ENCODE data around the gene IRF4. TPM values are rescaled to one million over a fixed set of nuclear protein-coding genes. Genes with fewer than 3 reads are reported as not detected.

IRF4 gene
- polyA plus RNA-seq, 1 experiment = not detected

GRCh38 chr6:351011-351866 is 40.3 kb upstream of the IRF4 start:
- ChIA-PET CTCF (no interaction called here), POLR2A (no interaction called here)
- peaks cover 3% of the 10 kb centered on the region; the same call in 1 of the 2 replicates for H3K36me3 ChIP-seq (ENCODE audit: control insufficient read depth, insufficient read depth, low read length)
- no peaks in the 10 kb centered on the region for H3K27me3 ChIP-seq (ENCODE audit: control insufficient read depth, insufficient read depth, low read length)
- no peak for DNase-seq (ENCODE audit: low read depth)
- no peak overlapping the region for H3K4me3 ChIP-seq (ENCODE audit: low read depth, low read length)
- TF ChIP-seq CTCF (IDR thresholded peaks at IDR 0.05; ENCODE audit: insufficient read depth, low read depth, low read length) = no peak

- ChIA-PET CTCF (no interaction called here), POLR2A (no interaction called here)
- Histone ChIP-seq H3K4me3 (ENCODE audit: low read depth, low read length) (no peak overlapping the region), H3K27me3 (ENCODE audit: control insufficient read depth, insufficient read depth, low read length) (no peaks in the 10 kb centered on the region), H3K36me3 (ENCODE audit: control insufficient read depth, insufficient read depth, low read length) (peaks cover 3% of the 10 kb centered on the region; the same call in 1 of the 2 replicates)
- DNase-seq (ENCODE audit: low read depth) = no peak
- TF ChIP-seq CTCF (IDR thresholded peaks at IDR 0.05; ENCODE audit: insufficient read depth, low read depth, low read length) = no peak
Observed at GRCh38 chr6:351867-352289, 39.7 kb upstream of the IRF4 start.

- Histone ChIP-seq H3K27me3 (ENCODE audit: control insufficient read depth, insufficient read depth, low read length) (no peaks in the 10 kb centered on the region), H3K4me3 (ENCODE audit: low read depth, low read length) (no peak overlapping the region), H3K36me3 (ENCODE audit: control insufficient read depth, insufficient read depth, low read length) (peaks cover 3% of the 10 kb centered on the region; the same call in 1 of the 2 replicates)
- no peak for TF ChIP-seq CTCF (IDR thresholded peaks at IDR 0.05; ENCODE audit: insufficient read depth, low read depth, low read length)
- ChIA-PET CTCF (interaction anchor here (1.6 kb wide), 1 partner anchor 9 kb away, joined by 6 read pairs; no protein-coding TSS in a partner anchor), POLR2A (no interaction called here)
- no peak for DNase-seq (ENCODE audit: low read depth)
Observed at GRCh38 chr6:352474-352873, 39.1 kb upstream of the IRF4 start.

GRCh38 chr6:352896-353470 is 38.6 kb upstream of the IRF4 start:
- H3K27me3 ChIP-seq (ENCODE audit: control insufficient read depth, insufficient read depth, low read length) = no peaks in the 10 kb centered on the region
- peaks cover 3% of the 10 kb centered on the region; the same call in 1 of the 2 replicates for H3K36me3 ChIP-seq (ENCODE audit: control insufficient read depth, insufficient read depth, low read length)
- DNase-seq (ENCODE audit: low read depth) = no peak
- ChIA-PET POLR2A (no interaction called here), CTCF (interaction anchor here (1.6 kb wide), 1 partner anchor 8 kb away, joined by 6 read pairs; no protein-coding TSS in a partner anchor)
- TF ChIP-seq CTCF (IDR thresholded peaks at IDR 0.05; ENCODE audit: insufficient read depth, low read depth, low read length) = no peak
- no peak overlapping the region for H3K4me3 ChIP-seq (ENCODE audit: low read depth, low read length)
